ENCODE data around the gene UBLCP1.
"Not testable (repeated sequence)": the region's sequence is repeated elsewhere in the genome, so short reads cannot be mapped to it uniquely, and the experiment has no call there.

The UBLCP1 gene

GRCh38 chr5:159301466-159301865, 38.4 kb downstream of the UBLCP1 start:
- Histone ChIP-seq H3K4me2 (no peak overlapping the region), H3K9me3 (replicated peaks in 1 of 11) (peaks cover 62 to 79% (median 72%) of the 10 kb centered on the region in 11 experiments), H3K4me1 (no peaks in the 10 kb centered on the region), H3K9ac (no peak overlapping the region), H3K36me3 (peaks cover 0 to 6% (median 0%) of the 10 kb centered on the region in 11 experiments; a peak in 2 of 22 replicates), H3K27ac (peak overlapping the region in 2 of 11 experiments; percentile 69 to 72; a peak in 3 of 22 replicates), H3K27me3 (no peaks in the 10 kb centered on the region), H3K4me3 (peak overlapping the region in 1 of 10 experiments; percentile 2; a peak in 2 of 20 replicates), H4K20me1 (no peaks in the 10 kb centered on the region)
- no peak for TF ChIP-seq Cebpa-rat (IDR thresholded peaks at IDR 0.05)

GRCh38 chr5:159301929-159302860, 39.1 kb downstream of the UBLCP1 start:
- peak overlapping the region in 3 of 10 experiments; percentile 2 to 15 (median 14); a peak in 2 of 20 replicates for H3K4me3 ChIP-seq
- H3K4me1 ChIP-seq, H3K27me3 ChIP-seq, H3K4me2 ChIP-seq, H3K9ac ChIP-seq, H4K20me1 ChIP-seq, H3K36me3 ChIP-seq: not testable (repeated sequence)
- H3K27ac ChIP-seq = peak overlapping the region in 6 of 11 experiments; percentile 25 to 72 (median 53); a peak in 11 of 22 replicates
- H3K9me3 ChIP-seq (replicated peaks in 1 of 11) = peaks cover 55 to 72% (median 64%) of the 10 kb centered on the region in 11 experiments

GRCh38 chr5:159303286-159303685, 40.2 kb downstream of the UBLCP1 start:
- no peak for TF ChIP-seq Cebpa-rat (IDR thresholded peaks at IDR 0.05)
- no peak overlapping the region for H3K9ac ChIP-seq
- no peak overlapping the region for H3K4me3 ChIP-seq
- peaks cover 44 to 61% (median 53%) of the 10 kb centered on the region in 11 experiments for H3K9me3 ChIP-seq (replicated peaks in 1 of 11)
- H3K27me3 ChIP-seq = no peaks in the 10 kb centered on the region
- 0 out of 22 replicates have a peak overlapping the region, but pooled peaks of 1 of the 11 experiments have one; percentile 72 for H3K27ac ChIP-seq
- no peaks in the 10 kb centered on the region for H3K4me1 ChIP-seq
- H4K20me1 ChIP-seq = no peaks in the 10 kb centered on the region
- H3K4me2 ChIP-seq = no peak overlapping the region
- peaks cover 0 to 6% (median 0%) of the 10 kb centered on the region in 11 experiments; a peak in 2 of 22 replicates for H3K36me3 ChIP-seq

GRCh38 chr5:159304961-159305595, 42.0 kb downstream of the UBLCP1 start:
- no peaks in the 10 kb centered on the region for H3K4me1 ChIP-seq
- peaks cover 27 to 43% (median 36%) of the 10 kb centered on the region in 11 experiments for H3K9me3 ChIP-seq (replicated peaks in 1 of 11)
- no peak overlapping the region for H3K4me3 ChIP-seq
- H3K9ac ChIP-seq = no peak overlapping the region
- H3K27me3 ChIP-seq = no peaks in the 10 kb centered on the region
- no peak for TF ChIP-seq Cebpa-rat (IDR thresholded peaks at IDR 0.05)
- no peak overlapping the region for H3K4me2 ChIP-seq
- H4K20me1 ChIP-seq = no peaks in the 10 kb centered on the region
- H3K36me3 ChIP-seq = peaks cover 0 to 6% (median 0%) of the 10 kb centered on the region in 11 experiments; a peak in 2 of 22 replicates
- H3K27ac ChIP-seq = no peak overlapping the region

GRCh38 chr5:159309689-159310433, 46.8 kb downstream of the UBLCP1 start:
- no peaks in the 10 kb centered on the region for H3K36me3 ChIP-seq
- H3K4me2 ChIP-seq = no peak overlapping the region
- no peaks in the 10 kb centered on the region for H4K20me1 ChIP-seq
- H3K27me3 ChIP-seq = no peaks in the 10 kb centered on the region
- no peak overlapping the region for H3K4me3 ChIP-seq
- no peak for TF ChIP-seq Cebpa-rat (IDR thresholded peaks at IDR 0.05)
- H3K4me1 ChIP-seq = no peaks in the 10 kb centered on the region
- H3K9me3 ChIP-seq (replicated peaks in 1 of 11) = 0 out of 22 replicates have a peak, but pooled peaks cover 0 to 5% (median 0%) of the 10 kb centered on the region in 11 experiments
- no peak overlapping the region for H3K27ac ChIP-seq
- no peak overlapping the region for H3K9ac ChIP-seq

- no peak overlapping the region for H3K4me3 ChIP-seq
- H3K27ac ChIP-seq = no peak overlapping the region
- H3K27me3 ChIP-seq = no peaks in the 10 kb centered on the region
- no peaks in the 10 kb centered on the region for H3K4me1 ChIP-seq
- no peak overlapping the region for H3K4me2 ChIP-seq
- H3K36me3 ChIP-seq = no peaks in the 10 kb centered on the region
- no peaks in the 10 kb centered on the region for H4K20me1 ChIP-seq
- H3K9ac ChIP-seq = no peak overlapping the region
- no peak for TF ChIP-seq Cebpa-rat (IDR thresholded peaks at IDR 0.05)
- H3K9me3 ChIP-seq (replicated peaks in 1 of 11) = 0 out of 22 replicates have a peak, but pooled peaks cover 0 to 5% (median 0%) of the 10 kb centered on the region in 11 experiments
These were observed 47.4 kb downstream of the UBLCP1 start for GRCh38 chr5:159310511-159310910.

- no peaks in the 10 kb centered on the region for H3K36me3 ChIP-seq
- no peak overlapping the region for H3K27ac ChIP-seq
- 0 out of 22 replicates have a peak, but pooled peaks cover 0 to 5% (median 0%) of the 10 kb centered on the region in 11 experiments for H3K9me3 ChIP-seq (replicated peaks in 1 of 11)
- H3K4me2 ChIP-seq = no peak overlapping the region
- no peaks in the 10 kb centered on the region for H3K27me3 ChIP-seq
- no peaks in the 10 kb centered on the region for H4K20me1 ChIP-seq
- H3K4me1 ChIP-seq = no peaks in the 10 kb centered on the region
- no peak overlapping the region for H3K9ac ChIP-seq
- no peak overlapping the region for H3K4me3 ChIP-seq
- no peak for TF ChIP-seq Cebpa-rat (IDR thresholded peaks at IDR 0.05)
These were observed 48.0 kb downstream of the UBLCP1 start for GRCh38 chr5:159311063-159311462.

GRCh38 chr5:159313197-159313596, 50.1 kb downstream of the UBLCP1 start:
- Histone ChIP-seq H3K27me3 (no peaks in the 10 kb centered on the region), H3K9ac (no peak overlapping the region), H3K36me3 (no peaks in the 10 kb centered on the region), H3K4me1 (no peaks in the 10 kb centered on the region), H3K9me3 (replicated peaks in 1 of 11) (0 out of 22 replicates have a peak, but pooled peaks cover 0 to 5% (median 0%) of the 10 kb centered on the region in 11 experiments), H3K4me3 (no peak overlapping the region), H3K27ac (no peak overlapping the region), H3K4me2 (no peak overlapping the region), H4K20me1 (0 out of 22 replicates have a peak, but pooled peaks cover 0 to 5% (median 0%) of the 10 kb centered on the region in 11 experiments)
- TF ChIP-seq Cebpa-rat (IDR thresholded peaks at IDR 0.05) = no peak
